Type B pancreatic cell (in vitro differentiated cells): Measurements from ENCODE around the gene APBA2. TPM values are rescaled to one million over a fixed set of nuclear protein-coding genes. Genes with fewer than 3 reads are reported as not detected.
"Not testable (repeated sequence)": the region's sequence is repeated elsewhere in the genome, so short reads cannot be mapped to it uniquely, and the experiment has no call there.

ENCODE experiments used
- DNase-seq: peaks from one replicate; pipeline ENCODE4 v3.0.0; 2021; ENCODE audit warnings: mixed read lengths; ENCODE audit not compliant: unreplicated experiment; ENCODE audit errors: extremely low spot score
- H3K27ac Mint-ChIP-seq: 2 replicates; pipeline ENCODE4 v1.8.0; 2021; ENCODE audit warnings: mild to moderate bottlenecking, mixed read lengths
- H3K27me3 Mint-ChIP-seq: 2 replicates; pipeline ENCODE4 v1.8.0; 2021; ENCODE audit warnings: mixed read lengths
- H3K36me3 Mint-ChIP-seq: 2 replicates; pipeline ENCODE4 v1.8.0; 2021; ENCODE audit warnings: mixed read lengths
- H3K4me1 Mint-ChIP-seq: one replicate; pipeline ENCODE4 v1.8.0; 2021; ENCODE audit warnings: mixed read lengths; ENCODE audit not compliant: unreplicated experiment
- H3K4me3 Mint-ChIP-seq: 2 replicates; pipeline ENCODE4 v1.8.0; 2021; ENCODE audit warnings: mild to moderate bottlenecking, mixed read lengths
- H3K9me3 Mint-ChIP-seq: 2 replicates; pipeline ENCODE4 v1.8.0; 2021; ENCODE audit warnings: mixed read lengths
- CTCF ChIP-seq: fragments of 200-600 bp; sonication (generic); conservative IDR thresholded peaks from 2 replicates; pipeline ENCODE4 v1.5.0; 2021; ENCODE audit warnings: antibody characterized with exemption, mild to moderate bottlenecking
- total RNA-seq: library from RNA; stranded (reverse); gene quantifications from 2 replicates; pipeline ENCODE4 v1.2.1, GENCODE V29; 2021; ENCODE audit warnings: low replicate concordance

APBA2 gene
- total RNA-seq, 1 donor from 2014 or later: 33.3 TPM

GRCh38 chr15:28861031-28861534 lies 24.7 kb upstream of the APBA2 start:
- Mint-ChIP-seq H3K9me3 (no peaks in the 10 kb centered on the region), H3K4me3 (no peak overlapping the region), H3K4me1 (no peaks in the 10 kb centered on the region), H3K27me3 (no peaks in the 10 kb centered on the region), H3K36me3 (no peaks in the 10 kb centered on the region), H3K27ac (no peak overlapping the region)
- no peak for TF ChIP-seq CTCF
- no peak for DNase-seq

- not testable (repeated sequence) for DNase-seq, H3K9me3 Mint-ChIP-seq, H3K27ac Mint-ChIP-seq, H3K27me3 Mint-ChIP-seq, H3K4me3 Mint-ChIP-seq, H3K36me3 Mint-ChIP-seq, H3K4me1 Mint-ChIP-seq
These were observed 24.0 kb upstream of the APBA2 start for GRCh38 chr15:28861589-28862293.

- TF ChIP-seq CTCF: no peak
- H3K9me3 Mint-ChIP-seq: peaks cover 6% of the 10 kb centered on the region
- no peak overlapping the region for H3K27ac Mint-ChIP-seq
- no peak overlapping the region for H3K4me3 Mint-ChIP-seq
- H3K4me1 Mint-ChIP-seq: peaks cover under 1% of the 10 kb centered on the region
- no peak for DNase-seq
- H3K36me3 Mint-ChIP-seq: no peaks in the 10 kb centered on the region
- no peaks in the 10 kb centered on the region for H3K27me3 Mint-ChIP-seq
These were observed 16.9 kb upstream of the APBA2 start for GRCh38 chr15:28868744-28869345.

GRCh38 chr15:28871168-28871567 lies 14.6 kb upstream of the APBA2 start:
- Mint-ChIP-seq H3K27me3 (peaks cover 5% of the 10 kb centered on the region), H3K27ac (no peak overlapping the region), H3K4me1 (peaks cover 5% of the 10 kb centered on the region), H3K36me3 (no peaks in the 10 kb centered on the region), H3K4me3 (no peak overlapping the region), H3K9me3 (peaks cover 6% of the 10 kb centered on the region)
- DNase-seq: no peak
- TF ChIP-seq CTCF: no peak

- H3K4me3 Mint-ChIP-seq: no peak overlapping the region
- H3K9me3 Mint-ChIP-seq: peaks cover 6% of the 10 kb centered on the region
- H3K36me3 Mint-ChIP-seq: no peaks in the 10 kb centered on the region
- DNase-seq: no peak
- H3K4me1 Mint-ChIP-seq: peaks cover 5% of the 10 kb centered on the region
- H3K27me3 Mint-ChIP-seq: peaks cover 7% of the 10 kb centered on the region
- H3K27ac Mint-ChIP-seq: no peak overlapping the region
- no peak for TF ChIP-seq CTCF
These were observed 12.8 kb upstream of the APBA2 start for GRCh38 chr15:28873006-28873405.

- H3K4me1 Mint-ChIP-seq: peaks cover 5% of the 10 kb centered on the region
- no peaks in the 10 kb centered on the region for H3K36me3 Mint-ChIP-seq
- H3K9me3 Mint-ChIP-seq: peaks cover 6% of the 10 kb centered on the region
- no peak for TF ChIP-seq CTCF
- no peak overlapping the region for H3K4me3 Mint-ChIP-seq
- H3K27me3 Mint-ChIP-seq: peaks cover 12% of the 10 kb centered on the region
- no peak overlapping the region for H3K27ac Mint-ChIP-seq
- DNase-seq: no peak
These were observed 12.1 kb upstream of the APBA2 start for GRCh38 chr15:28873585-28874190.
